Putamen (tissue), 1 donor: ENCODE data around the gene METTL1.

ENCODE experiments used
- DNase-seq: peaks from one replicate; pipeline ENCODE4 v3.0.0-alpha.2; 2016; ENCODE audit warnings: low spot score

Gene METTL1

DNA sequence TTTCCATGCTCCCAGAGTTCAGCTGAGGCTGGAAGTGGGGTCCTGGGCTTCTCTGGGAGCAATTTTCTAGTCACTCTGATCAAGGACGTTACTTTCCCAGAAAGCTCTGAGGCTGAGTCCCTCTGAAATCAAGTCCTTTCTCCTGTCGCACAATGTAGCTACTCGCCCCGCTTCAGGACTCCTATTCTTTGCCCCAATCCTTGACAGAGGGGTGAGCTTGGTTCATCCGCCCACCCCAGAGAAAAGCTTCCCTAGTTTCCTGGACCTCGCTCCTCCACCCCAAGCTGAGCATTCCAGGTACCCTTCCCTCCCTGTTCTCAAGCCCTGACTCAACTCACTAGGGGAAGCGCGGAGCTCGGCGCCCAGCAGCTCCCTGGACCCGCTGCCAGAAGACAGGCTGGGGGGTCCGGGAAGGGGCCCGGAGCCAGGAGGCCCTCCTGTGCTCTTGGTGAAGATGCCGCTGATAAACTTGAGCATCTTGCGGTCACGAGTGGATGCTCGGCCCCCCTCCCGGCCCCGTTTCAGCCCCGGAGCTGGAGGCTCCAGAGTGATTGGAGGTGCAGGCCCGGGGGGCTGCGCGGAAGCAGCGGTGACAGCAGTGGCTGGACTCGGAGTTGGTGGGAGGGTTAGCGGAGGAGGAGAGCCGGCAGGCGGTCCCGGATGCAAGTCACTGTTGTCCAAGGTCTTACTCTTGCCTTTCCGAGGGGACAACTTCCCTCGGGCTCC, 35.0 kb downstream of the METTL1 start:
- DNase-seq, result no peak

DNA sequence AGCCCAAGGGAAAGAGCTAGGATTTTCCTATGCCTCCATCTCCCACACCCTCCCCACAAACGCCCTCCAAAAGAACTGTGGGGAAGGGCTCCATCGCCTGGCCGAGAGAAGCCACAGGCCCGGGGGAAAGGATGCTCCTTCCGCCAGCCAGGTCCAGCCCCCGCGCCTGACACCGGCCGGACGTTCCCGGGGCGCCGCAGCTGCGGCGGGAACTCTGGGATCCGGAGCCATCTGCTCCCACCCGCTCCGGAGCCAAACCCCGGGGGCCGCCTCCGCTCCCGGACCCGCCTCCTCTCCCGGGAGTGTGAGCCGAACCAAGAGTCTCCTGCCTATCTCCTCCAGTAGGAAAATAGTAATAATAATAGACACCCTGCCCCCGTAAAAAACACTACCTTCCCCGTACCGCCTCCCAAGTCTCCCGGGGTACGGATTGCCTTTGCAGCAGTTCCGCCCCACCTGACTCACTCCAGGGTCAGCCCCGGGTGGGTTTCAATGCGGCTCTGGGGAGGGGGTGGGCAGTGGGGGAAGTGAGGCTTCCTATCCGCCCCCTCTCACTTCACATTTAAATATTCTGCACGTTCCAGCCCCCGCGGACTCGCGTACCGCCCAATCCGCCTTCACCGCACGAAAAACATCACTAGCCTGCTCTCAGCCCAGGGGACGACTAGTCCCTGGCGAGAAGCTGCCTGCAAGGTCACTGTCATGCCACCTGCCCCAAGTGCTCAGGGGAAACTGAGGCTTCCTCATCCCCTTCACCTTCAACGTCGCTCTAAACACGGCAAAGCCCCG, 35.8 kb downstream of the METTL1 start:
- DNase-seq, result no peak

DNA sequence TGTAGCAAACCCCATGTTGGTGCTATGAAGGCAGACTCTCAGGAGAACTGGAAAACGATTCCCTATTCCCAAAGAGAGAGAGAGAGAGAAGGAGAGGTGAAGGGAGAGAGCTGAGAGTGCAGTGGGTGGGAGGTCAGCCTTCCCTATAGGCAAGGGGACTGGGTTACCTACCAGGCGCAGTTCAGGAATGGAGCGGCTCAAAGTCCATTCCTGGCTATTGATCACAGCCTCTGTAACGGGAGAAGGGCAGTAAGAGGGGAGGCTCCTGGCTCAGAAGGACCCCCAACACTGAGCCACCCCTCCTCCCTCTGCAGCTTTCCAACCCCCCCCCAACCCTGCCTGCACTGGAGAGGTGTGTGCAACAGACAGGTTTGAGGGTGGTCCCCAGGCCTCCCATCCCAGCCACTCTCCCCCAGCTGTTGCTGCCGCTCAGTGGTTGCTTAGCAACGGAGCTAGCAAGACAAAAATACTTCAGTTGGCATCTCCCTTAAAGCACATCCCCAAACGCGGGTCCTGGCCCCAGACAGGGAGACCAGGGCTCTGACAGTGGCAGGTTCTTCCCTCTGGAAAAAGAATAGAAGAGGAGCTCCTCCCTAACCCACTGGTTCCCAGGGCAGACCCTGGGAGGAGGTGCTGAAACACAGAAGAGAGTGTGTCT, 36.6 kb downstream of the METTL1 start:
- no peak for DNase-seq

DNA sequence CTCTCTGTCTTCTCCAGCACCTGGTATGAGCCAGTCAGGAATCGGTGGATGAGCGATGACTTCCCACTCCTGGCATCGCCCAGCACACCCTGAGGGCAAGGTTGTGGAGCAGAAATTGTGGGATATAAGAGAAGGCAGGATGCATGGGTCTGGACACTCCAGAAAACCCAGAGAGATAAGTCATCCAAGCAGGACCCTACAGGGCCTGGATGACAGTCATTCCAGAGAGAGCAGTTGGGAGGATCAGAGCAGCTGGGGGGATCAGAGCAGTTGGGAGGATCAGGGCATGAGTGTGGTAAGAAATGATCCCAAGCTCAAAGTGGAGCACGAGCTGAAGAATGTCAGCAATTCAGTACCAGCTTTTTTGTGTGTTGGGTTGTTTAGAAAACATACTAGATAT, 37.3 kb downstream of the METTL1 start:
- no peak for DNase-seq

DNA sequence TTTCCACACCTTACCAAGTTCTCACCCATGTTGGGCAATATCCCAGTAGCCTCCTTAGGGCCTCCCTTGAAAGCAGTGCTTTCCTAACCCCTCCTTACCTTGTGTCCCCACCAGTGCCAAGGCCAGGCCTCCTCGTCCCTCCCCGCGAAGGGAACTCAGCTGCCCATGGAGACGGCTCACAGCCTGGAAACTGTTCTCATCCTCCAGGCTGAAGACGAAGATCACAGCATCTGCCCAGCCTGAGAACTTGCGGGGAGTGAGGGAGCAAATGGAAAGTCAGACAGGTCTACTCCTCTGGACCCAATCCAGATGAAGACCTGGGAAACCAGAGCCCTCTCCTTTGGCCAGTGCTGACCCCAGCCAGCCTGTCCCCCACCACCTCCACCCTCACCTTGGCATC, 38.0 kb downstream of the METTL1 start:
- DNase-seq, result no peak

DNA sequence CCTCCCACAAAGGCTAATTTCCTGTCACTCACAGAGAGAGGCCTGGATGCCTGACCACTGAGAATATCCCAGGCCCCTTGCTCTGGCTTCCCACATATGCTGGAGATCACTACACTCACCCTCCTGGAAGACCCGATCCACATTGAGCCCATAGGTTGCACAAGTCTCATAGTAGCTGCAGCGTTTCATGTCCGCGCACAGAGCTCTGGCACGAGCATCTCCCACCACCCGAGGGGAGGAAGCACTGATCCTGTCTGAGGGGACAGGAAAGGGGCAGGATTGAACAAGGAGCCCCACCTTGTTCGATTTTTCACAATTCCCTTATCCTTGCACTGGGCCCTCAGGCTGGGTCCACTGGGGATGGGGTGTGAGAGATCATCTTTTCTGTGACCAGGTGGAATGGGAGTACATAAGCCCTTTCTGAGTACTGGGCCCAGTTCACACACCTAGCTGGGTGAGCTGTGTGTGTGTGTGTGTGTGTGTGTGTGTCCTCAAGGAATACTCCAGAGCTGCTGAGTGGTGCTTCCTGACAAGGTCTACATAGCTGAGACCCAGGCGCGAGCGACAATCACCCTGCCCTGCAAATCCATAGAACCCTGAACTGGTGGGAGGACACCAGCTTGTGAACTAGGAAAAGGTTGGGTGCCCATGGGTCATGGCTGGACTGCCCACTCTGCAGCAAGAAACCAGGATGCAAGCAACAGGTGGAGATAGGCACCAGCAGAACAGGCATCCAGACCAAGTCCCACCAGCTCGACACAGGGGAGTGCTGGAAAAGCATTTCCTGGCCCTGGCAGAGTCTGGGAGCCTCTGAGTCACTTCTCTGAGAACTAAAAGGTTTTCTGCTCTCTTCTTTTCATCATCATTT, 38.9 kb downstream of the METTL1 start:
- DNase-seq, result no peak

DNA sequence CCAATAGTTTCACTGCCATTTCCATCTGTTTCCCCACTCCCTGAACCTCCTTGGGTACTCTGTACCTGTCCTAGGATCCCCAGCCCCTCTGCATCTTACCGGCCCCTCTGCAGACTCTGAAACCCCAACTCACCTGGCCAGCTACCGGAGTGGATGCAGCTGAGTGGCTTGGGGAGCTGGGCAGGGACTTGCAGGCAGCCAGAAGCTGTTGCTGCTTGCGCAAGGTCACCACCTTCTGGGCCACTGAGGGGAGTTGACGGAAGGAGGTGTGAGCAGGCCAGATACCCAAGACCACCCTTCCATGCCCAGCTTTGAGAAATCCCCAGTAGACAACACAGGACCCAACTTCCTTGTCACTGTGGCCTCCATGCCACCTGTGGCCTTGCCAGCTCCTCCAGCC, 39.6 kb downstream of the METTL1 start:
- no peak for DNase-seq

DNA sequence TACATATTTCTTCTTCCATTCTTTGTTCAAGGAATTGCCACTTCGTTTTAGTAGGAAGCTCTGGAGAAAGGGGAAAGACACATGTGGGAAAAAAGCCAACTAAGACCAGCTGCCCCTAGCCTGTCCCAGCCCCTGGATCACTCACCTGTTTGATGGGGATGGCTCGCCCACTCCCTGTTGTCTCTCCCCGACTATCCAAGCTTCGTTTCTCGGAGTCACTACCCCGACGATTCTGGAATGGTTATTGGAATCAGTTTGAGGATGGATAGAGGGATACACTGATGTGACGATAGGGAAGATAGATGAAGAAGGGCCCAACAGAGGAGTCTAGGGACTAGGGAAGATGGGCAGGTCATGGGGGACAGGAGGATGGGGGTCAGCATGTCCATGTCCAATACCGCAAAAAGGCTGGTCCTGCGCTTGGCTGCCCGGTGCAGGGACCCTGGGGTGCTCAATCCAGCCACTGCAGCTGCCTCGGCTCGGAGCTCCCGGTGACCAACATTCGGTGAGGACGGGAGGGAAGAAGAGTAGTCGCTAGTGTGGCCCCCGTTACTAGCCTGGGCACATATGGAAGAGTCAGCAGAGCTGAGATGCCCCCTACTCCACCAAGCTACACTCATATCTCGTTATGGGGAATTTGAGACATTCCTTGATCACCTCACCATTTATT, 40.4 kb downstream of the METTL1 start:
- DNase-seq, result no peak

DNA sequence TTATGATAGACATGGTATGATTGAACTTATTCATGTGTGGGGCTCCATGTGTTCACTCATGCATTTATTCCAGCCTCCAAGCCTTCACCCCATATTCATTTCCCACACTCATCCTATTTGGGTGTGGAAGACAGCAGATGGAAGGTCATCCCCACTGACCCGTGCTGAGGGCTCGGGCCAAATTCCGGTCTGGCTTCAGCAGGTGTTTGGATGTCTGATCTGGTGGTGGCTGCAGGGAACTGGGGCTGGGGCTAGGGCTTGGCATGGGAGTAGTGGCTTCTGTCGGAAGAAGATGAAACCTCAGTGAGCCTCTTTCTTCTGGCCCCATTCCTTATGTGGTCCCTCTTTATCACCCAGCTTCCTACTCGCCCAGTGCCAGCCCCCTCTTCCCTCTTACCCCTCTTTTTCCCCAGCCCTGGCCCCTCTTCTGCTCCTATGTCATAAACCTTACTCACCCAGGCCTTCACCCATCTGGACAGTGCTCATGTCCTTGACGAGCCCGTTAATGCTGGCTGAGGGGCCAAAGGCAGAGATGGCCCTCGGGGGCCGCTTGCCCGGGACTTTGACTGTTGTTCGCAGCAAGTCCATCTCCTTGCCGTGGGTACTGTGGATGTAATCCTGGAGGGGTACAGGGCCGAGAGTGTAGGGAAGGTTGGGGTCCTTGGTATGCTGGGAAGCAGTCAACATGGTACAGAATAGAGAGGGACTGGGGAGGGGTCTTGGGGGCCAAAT, 41.4 kb downstream of the METTL1 start:
- no peak for DNase-seq

DNA sequence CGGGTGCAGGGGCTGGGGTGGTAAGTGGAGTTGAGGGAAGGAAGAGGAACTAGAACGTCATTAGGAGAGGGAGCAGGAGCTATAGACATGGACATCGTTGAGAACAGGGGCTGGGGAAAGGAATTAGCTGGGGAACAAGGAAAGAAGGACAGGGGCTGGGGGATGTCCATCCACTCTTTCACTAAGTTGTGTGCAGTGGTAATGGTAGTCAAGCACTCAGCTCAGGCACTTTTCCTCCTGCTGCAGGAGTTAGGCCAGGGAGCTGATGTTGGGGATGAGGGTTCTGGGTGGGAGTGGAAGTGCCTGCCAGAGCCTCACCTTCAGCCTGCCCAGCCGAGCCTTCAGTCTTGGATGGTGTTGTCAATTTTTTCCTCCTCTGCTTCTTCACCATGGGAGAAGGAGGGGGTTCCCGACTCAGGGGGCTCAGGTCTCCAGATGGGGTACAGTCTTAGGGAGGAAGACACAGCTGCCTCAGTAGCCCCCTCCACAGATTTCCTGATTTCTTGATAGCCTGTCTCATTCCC, 42.5 kb downstream of the METTL1 start:
- no peak for DNase-seq

DNA sequence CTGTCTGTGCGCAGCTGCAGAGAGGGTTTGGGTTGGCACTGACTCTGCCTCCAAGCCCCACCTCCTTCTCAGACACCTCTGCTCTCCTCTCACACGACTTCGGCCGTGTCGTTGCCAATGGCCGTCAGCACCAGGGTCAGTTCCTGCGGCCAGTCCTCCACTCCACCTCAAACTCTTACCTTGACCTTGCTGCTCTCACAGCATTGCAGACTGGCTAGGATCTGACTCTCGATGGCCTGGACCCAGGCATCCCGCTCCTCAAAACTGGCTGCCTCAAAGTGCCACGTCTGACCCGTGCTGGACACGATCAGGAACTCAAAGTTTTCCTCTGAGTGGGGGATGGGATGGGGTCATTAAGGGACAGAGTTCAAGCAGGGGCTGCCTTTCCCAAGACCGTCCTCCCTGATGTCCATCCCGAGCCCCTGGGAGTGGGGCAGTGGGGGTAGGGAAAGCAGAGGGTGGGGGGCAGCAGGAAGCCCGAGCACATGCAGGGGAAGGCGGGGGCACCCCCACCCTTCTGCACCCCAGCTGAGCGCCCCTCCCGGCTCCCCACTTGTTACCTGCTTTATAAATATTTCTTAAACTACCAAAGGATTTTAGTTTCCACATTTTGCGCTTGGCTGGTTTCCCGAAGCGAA, 44.0 kb downstream of the METTL1 start:
- DNase-seq, result no peak

DNA sequence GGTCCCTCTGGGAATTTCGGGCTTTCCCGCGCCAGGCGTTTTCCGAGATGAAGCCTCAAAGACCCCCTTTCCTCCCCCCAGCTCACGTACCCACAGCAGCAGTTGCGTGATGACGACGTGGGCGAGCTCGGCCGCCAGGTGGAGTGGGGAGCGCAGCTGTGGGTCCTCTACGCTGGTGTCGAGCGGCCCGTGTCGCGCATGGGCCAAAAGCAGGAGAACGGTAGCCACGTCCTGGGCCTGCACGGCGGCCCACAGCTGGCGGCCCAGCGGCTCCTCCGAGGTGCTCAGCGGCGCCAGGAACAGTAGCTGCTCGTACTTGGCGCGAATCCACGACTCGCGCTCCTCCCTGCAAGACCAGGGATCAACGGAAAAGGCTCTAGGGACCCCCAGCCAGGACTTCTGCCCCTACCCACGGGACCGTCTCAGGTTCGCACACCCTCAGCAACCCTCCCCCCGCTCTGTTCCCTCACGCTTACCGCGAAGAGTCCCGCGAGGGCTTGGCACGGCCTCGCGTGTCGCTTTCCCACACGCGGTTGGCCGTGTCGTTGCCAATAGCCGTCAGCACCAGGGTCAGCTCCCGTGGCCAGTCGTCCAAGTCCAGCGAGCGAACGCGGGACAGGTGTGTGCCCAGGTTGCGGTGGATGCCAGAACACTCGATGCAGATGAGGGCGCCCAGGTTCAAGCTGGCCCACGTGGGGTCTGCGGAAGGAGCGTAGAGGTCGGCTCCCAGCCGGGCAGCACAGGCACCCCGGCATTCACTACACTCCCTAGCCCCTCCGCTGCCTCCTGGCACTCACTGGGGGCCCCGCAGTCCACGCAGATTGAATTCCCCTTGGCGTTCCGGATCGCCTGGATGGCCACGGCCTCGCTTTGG, 44.8 kb downstream of the METTL1 start:
- no peak for DNase-seq

DNA sequence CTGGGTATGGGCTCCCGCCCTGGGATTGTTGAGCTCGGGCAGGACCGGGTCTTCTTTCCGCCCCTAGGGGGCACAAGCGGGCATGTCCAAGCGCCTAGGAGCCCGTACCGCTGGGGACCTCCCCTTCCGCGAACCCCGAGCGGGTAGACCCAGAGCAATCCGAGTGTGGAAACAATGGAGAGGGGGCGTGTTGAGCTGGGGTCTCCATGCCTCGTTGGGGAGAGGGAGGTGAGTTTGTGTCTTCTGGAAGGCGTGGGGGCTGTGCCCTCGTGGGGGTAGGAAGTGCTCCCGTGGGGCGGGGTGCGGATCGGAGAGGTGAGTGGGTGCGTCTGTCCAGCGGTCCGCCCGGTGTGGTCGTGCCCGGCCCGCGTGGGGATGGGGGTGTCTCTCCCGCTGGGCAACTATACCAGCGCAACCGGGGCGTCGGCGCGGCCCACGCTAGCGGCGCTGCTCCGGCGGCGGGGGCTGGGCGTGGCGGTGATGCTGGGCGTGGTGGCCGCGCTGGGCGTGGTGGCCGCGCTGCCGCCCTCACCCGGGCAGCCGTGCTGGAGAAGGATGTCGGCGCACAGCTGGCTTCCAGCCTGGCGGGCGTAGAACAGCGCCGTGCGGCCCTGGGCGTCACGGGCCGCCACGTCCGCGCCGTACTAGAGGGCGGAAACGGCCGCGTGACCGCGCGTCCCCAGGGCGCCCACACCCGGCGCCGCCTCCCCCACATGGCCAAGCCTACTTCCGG, 45.6 kb downstream of the METTL1 start:
- DNase-seq, result no peak

DNA sequence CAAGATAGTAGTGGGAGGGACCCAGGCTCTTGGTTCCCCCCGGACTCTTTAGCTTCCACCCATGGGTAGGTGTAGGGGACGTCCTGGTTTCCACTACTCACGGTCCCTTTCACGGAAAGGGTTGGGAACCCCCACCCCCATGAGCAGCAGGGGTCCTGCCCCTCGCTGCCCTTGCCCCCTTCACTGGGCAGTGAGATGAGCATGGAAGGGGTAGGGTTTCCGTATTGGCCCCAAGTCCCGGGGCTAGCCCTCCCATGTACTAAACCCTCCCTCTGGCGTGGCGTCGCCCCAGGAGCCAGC, 46.1 kb downstream of the METTL1 start:
- no peak for DNase-seq

DNA sequence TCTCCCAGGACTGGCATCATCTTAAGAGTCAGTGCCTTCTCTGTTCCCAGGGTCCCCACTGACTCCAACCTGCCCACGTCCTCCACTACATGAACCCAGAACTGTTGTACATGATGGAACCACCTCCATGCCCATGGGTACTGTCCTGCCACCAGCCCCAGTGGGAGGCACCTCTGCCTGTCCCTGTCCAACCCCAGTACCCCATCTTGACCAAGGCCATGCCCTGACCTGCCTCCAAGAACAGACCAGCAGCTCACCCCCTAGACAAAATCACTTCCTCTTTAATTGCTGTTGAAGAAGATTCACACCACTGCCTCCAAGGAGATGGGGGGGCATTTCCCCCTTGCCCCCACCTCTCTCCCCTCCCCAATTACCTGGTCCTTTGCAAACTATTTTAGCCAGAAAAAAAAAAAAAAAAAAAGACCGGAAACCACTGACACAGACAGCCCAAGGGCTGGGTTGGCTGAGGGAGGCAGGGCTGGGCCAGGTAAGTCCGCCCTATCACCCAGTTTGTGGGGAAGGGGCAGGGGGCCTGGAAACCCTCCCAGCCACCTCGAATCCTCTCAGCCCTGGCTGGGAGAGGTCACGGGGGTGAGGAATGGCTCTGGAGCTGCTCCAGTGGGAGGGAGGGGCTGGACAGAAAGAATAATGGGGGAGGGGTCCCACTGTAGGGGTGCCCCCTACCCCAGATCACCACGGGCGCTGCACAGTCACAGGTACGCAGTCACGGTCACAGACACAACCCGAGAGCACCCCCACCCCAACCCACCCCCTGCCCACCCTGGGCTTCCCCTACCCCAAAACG, 46.8 kb downstream of the METTL1 start:
- no peak for DNase-seq

DNA sequence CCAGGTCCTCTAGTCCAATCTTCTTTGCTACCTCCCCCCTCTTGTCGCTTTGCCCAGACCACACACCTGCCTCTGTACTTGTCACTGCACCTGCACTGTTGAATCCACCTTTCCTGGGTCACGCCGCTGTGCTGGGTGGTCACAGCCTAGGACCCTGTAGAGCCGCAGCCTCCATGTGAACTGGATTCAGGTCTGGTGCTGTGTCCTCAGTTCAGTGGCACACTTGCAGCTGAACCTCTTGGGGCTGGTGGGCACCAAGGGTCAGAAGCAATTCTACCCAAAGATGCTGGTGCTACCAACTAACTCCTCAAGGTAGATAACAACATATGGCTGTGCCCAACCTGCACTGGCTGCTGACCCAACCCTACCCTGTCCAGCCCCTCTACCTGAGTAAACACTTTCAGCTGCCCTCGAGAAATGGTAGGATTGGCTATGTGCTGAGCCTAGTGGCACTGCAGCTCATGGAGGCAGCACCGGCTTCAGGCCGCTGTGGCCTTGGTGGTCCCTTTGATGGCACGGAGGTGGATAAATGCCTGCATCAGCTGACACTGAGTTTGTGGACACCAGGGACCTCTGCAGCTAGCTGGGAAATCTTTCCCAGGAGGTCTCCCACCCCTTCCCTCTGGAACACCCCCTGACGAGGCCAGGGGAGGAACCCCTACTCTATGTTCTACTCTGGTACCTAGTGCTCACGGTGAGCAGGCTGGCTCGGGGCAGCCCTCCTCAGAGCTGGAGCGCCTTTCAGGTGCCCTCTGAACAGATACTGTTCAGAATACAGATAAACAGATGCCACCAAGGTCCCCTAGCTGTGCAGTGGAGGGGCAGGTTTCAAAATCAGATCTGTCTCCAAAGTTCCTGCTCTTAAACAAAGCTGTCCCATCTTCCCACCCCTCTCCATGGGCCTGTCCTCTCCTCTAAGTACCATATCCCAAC, 47.6 kb downstream of the METTL1 start:
- DNase-seq, result no peak

DNA sequence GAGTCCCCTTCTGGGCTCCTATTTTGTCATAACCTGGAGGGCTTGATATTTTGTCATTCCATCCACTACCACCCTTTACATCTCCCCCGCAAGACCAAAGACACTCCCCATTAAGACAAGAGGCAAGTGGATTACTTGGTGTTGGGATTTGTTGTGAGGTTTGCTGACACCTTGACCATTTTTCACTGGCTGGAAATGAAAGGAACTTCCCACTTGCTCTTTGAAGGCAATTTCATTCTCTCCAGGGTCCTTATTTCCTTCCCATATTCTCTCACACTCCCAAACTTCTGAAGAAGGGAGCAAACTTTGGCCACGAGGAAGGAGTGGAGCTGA, 48.3 kb downstream of the METTL1 start:
- DNase-seq, result no peak
